ENCODE measurements around the gene ELF5.

- TF ChIP-seq POLR2A (IDR thresholded peaks at IDR 0.05; ENCODE audit: low read depth, low read length) (no peak), EZH2 (IDR thresholded peaks at IDR 0.05; ENCODE audit: borderline replicate concordance, low read depth, low read length, severe bottlenecking) (no peak), CTCF (IDR thresholded peaks at IDR 0.05; ENCODE audit: extremely low read depth in 1 of 2, insufficient read depth in 1 of 2, low read depth in 1 of 2, low read length in 2 of 2) (no peak), POLR2AphosphoS5 (IDR thresholded peaks at IDR 0.05; ENCODE audit: insufficient read depth, low read depth, low read length) (no peak), JUN (IDR thresholded peaks at IDR 0.05; ENCODE audit: borderline replicate concordance, insufficient read depth, insufficient read length, low read depth) (no peak), FOS (IDR thresholded peaks at IDR 0.05; ENCODE audit: borderline replicate concordance, insufficient read depth, low read length) (no peak), MAX (IDR thresholded peaks at IDR 0.05; ENCODE audit: insufficient read depth, insufficient read length) (no peak), MYC (IDR thresholded peaks at IDR 0.05; ENCODE audit: low read depth, low read length) (no peak), GATA2 (IDR thresholded peaks at IDR 0.05; ENCODE audit: insufficient read depth, insufficient read length, low read depth, low read length) (no peak)
Observed at GRCh38 chr11:34540870-34541269, 27.3 kb upstream of the ELF5 start.

Data from endothelial cell of umbilical vein (primary cell).